SH-SY5Y (cell line): Measurements from ENCODE around the gene GPBP1L1.

ENCODE experiments used
- GATA2 ChIP-seq: IDR thresholded peaks from 2 replicates; pipeline ENCODE4 v1.6.1; 2011; ENCODE audit warnings: mild to moderate bottlenecking, low read depth, low read length
- GATA3 ChIP-seq: IDR thresholded peaks from 2 replicates; pipeline ENCODE4 v1.6.1; 2011; ENCODE audit warnings: low read depth, mild to moderate bottlenecking, low read length, moderate library complexity

Gene GPBP1L1, protein sequence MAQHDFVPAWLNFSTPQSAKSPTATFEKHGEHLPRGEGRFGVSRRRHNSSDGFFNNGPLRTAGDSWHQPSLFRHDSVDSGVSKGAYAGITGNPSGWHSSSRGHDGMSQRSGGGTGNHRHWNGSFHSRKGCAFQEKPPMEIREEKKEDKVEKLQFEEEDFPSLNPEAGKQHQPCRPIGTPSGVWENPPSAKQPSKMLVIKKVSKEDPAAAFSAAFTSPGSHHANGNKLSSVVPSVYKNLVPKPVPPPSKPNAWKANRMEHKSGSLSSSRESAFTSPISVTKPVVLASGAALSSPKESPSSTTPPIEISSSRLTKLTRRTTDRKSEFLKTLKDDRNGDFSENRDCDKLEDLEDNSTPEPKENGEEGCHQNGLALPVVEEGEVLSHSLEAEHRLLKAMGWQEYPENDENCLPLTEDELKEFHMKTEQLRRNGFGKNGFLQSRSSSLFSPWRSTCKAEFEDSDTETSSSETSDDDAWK

DNA sequence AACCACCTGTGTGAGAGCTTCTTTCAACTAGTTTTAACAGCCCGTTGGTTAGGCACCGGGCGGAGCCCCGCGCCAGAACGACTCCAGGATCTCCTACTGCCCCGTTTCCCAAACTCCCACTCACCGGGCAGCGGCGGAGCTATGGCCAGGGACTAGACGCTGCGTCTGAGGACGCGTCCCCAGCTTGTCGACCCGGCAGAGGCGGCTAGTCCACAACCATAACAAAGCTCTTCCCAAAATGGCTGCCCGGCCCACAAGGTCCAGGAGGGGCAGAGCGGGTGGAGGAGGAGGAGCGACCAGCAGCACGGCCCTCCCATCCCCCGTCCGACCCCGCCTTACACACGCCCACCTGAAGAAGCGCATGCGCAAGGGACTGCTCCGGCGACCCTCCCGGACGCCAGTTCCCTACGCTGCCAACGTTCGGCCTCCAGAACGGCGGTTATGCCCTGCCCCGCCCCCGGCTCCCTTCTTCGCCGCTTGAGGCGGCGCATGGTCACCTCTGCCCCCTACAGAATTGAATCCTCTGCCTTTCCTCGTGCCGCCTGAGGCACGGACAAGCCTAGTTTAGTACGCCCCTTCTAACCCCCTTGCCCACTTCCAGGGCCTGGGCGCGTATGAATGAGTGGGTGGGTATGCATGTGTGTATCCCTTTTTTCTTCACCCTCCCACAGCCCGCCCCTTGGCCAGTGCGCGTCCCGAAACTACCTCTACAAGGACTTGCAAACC is at the start of gene GPBP1L1:
GPBP1L1 (minus strand) TSS at position 246 of the 726 bp plus-strand sequence. CDS start 27,446 bp downstream, outside the sequence.
- TF ChIP-seq GATA3 (no peak), GATA2 (no peak)

DNA sequence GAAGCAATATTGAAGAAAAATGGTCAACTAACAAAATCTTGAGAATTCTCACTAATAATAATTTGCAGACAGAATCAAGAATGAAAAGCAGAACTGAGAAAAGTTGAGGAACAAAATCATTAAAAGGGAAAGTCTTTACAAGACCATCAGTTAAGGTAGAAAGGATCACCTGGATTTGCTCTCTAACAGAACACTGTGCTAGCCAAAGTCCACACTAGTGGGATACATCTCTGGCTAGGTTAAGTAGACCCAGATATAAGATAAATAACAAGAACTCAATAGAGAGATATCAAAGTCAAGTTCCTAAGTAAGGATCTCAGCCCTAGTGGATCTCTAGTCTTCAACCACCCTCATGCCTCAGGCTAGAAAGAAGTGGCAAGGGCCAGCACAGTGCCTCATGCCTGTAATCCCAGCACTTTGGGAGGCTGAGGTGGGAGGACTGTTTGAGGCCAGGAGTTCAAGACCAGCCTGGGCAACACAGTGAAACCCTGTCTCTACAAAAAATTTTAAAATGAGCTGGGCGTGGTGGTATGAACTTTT is 44.5 kb upstream of the GPBP1L1 start:
- TF ChIP-seq GATA2 (no peak), GATA3 (no peak)

DNA sequence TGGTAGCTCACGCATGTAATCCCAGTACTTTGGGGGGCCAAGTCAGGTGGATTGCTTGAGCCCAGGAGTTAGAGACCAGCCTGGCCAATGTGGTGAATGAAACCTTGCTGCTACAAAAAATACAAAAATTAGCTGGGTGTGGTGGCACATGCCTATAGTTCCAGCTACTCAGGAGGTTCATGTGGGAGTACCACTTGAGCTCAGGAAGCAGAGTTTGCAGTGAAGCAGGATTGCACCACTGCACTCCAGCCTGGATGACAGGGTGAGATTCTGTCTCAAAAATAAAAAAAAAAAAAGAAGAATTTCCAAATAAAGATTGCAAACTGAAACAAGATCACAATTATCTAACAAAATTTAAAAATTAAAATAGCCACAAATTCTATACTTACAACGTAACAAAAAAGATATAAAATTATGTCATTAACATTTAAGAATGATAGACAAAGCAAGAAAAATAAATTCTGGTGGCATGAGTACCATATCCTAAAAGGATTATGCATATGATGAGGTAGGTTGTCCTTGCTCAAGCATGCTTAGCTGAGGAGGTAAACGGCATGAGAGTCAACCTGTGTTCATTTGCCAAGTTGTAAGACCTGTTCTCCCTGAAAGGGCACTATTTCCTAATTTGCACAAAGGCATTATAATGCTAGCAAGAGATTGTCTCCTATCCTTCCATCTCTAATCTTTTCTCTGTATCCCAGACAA is 43.9 kb upstream of the GPBP1L1 start:
- TF ChIP-seq GATA2 (no peak), GATA3 (no peak)

DNA sequence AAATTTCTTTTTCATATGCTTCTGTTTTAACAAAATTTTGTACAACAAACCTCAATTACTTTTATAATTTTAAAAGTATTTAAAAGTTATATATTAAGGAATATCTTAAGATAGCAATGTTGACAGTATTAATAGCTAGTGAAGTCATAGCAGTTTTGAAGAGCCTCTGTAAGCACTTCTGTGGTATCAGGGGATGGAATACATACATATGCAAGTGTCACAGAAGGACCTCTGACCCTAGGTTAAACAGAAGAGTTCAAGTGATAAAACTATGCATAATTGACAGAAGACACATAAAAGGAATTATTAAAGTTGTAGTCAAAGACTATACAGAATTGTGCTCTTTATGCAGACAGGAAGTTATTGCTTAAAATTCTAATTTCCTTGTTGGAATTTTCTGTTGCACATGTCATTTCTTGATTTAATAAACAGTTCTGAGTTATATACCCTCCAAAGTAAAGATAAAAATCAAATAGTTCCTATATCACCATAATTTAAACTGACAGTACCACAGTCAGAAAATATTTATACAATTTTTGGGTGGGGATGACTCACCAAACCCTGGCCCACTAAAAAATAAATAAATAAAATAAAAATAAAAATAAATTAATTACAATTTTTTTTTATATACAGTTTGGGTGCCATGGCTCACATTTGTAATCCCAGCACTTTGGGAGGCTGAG is 37.1 kb upstream of the GPBP1L1 start:
- TF ChIP-seq GATA2 (no peak), GATA3 (no peak)

DNA sequence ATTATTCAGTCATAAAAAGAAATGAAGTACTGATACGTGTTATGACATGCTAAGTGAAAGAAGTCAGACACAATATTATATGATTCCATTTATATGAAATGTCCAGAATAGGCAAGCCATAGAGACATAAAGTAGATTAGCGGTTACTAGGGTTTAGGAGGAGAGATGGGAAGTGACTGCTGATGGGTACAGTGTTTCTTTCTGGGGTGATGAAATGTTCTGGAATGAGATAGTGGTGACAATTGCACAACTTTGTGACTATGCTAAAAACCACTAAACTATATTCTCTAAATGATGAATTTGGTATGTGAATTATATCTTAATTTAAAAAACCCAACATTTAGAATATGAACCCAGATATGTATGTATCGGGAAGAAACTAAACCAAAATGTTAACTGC is 36.5 kb upstream of the GPBP1L1 start:
- no peak for TF ChIP-seq GATA2
- TF ChIP-seq GATA3 = no peak

DNA sequence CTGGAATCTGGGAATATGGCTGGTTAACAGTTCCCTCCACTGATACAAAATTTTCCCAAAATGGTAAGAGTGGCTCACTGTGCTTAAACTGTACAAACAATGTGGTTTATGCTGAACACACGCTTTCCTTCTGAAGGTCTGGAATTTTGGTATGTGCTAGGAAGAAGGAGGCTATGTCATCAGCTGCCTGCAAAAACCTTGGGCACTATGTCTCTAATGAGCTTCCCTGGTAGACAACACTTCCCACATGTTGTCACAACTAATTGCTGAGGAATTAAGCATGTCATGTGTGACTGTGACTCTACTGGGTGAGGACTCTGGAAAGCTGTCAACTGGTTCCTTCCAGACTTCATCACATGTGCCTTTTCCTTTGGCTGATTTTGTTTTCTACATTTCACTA is 34.9 kb upstream of the GPBP1L1 start:
- TF ChIP-seq GATA2 (no peak), GATA3 (no peak)

DNA sequence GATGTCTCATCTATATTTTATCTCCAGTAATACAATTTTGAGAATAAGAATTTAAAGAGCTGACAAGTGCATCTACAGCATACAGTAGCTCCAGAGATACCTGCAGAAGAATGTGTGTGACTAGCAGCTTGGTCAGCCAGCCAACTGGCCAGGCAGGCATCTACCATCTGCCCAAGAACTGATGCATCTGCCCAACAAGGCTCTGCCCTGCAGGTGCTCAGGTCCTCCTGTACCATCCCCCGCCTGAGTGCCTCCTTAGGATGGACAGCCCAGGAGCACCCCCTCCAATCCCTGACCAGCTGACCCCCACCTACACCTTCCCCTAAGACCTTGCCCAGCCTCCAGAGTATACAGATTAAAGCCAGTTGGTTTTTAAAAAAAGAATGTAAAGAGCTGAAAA is 32.0 kb upstream of the GPBP1L1 start:
- TF ChIP-seq GATA2 (no peak), GATA3 (no peak)

DNA sequence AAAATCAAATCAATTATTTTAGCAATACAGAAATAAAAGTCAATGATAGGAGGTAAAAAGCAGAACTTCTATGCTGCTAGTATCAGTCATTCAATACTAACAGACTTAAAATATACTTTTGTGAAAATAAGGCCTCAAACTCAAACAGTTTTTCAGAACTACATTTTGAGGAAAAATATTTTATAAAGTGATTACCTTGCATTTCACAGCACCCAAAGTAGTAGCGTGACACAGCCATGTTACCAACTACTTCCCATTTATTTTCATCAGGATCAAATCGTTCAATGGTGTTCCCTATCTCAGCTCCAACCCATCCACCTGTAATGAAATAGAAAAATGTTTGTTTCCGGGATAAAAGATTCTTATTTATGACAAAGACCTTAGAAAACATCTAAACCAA is 30.4 kb upstream of the GPBP1L1 start:
- TF ChIP-seq GATA3 = no peak
- no peak for TF ChIP-seq GATA2

DNA sequence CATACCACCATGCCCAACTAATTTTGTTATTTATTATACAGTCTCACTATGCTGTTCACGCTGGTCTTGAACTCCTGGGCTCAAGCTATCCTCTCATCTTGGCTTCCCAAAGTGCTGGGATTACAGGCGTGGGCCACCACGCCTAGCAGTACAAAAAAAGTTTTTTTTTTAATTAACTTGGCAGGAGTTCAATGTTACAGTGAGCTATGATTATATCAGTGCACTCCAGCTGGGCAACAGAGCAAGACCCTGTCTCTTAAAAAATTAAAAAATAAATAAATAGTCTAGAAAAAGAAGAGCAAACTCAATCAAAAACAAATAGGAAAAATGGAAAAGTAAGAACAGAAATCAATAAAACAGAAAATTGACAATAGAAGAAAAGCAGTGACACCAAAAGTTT is 27.4 kb upstream of the GPBP1L1 start:
- TF ChIP-seq GATA2 (no peak), GATA3 (no peak)

DNA sequence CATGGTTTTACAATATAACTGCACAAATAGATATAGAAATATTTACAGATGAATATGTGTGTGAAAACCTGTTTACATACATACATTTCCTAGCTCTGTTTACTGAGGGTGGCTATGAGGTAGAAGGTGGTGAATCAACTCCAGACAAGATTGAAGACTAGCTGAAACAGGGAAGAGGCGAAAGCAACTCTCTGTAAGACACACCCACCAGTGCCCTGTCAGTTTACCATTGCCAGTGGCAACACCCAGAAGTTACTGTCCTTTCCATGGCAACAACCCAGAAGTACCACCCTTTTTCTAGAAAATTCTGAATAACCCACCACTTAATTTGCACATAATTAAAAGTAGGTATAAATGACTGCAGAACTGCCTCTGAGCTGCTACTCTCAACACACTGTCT is 18.3 kb upstream of the GPBP1L1 start:
- no peak for TF ChIP-seq GATA3
- TF ChIP-seq GATA2 = no peak

DNA sequence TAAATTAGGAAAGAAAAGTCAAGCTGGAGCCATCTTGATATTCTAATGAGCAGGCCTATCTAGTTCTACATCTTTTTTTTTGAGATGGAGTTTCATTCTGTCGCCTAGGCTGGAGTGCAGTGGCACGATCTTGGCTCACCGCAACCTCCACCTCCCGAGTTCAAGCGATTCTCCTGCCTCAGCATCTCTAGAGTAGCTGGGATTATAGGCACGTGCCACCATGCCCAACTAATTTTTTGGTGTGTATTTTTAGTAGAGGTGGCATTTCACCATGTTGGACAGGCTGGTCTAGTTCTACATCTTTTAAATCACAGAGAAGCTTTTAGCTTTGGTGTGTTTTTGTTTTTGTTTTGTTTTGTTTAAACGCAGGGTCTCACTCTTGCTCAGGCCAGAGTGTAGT is 8.5 kb upstream of the GPBP1L1 start:
- no peak for TF ChIP-seq GATA2
- TF ChIP-seq GATA3 = no peak

DNA sequence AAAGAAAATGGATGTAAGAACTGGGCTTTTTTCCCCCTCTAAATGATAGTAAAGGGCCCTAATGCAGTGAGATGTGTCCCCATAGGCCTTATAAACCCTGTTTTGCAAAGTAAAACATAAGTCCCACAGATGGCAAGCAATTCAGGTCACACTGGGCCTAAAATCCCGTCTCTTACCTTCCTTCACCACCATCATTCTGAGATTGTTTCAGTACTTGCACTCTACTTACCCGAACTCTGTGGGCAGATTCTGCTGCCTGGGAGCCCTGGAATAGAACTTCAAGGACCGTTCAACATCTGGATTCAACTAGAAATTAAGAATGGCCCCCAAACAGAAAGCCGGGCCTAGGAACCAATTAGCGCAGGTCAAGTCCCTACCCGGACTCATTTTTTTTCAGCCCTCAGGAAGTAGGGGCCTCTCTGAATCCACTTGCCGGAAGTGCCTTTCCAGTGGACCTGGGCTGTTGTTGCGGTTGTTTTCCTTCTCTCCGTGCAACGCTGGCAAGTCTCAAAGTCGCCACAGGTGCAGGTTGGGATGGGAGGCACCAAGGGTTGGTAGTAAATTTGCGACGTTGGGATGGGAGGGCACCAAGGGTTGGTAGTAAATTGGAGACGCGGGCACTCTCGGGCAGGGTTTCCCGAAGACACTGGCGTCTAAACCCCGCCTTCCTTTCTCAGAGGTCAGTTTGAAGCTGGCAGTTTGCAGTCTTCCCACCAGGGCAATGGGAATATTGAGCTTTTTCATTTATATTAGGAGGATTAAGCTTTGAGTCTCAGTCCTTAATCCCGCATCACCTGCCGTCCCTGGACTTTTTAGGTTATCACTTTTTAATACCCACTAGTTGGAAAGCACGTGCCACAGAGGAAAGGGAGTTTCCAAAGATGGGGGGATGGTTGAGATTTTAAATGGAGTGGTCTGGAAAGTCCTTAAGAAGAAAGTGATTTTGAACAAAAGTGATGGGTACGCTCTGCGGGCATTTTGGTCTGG is 1.7 kb upstream of the GPBP1L1 start, which contains the start of gene TMEM69:
TMEM69 (plus strand) TSS at position 428 of the 987 bp plus-strand sequence. CDS start 2,888 bp downstream, outside the sequence.
- TF ChIP-seq GATA3 (no peak), GATA2 (no peak)
